ENCODE data around the gene C16orf92.
"Not testable (repeated sequence)": the region's sequence is repeated elsewhere in the genome, so short reads cannot be mapped to it uniquely, and the experiment has no call there.

C16orf92 gene

DNA sequence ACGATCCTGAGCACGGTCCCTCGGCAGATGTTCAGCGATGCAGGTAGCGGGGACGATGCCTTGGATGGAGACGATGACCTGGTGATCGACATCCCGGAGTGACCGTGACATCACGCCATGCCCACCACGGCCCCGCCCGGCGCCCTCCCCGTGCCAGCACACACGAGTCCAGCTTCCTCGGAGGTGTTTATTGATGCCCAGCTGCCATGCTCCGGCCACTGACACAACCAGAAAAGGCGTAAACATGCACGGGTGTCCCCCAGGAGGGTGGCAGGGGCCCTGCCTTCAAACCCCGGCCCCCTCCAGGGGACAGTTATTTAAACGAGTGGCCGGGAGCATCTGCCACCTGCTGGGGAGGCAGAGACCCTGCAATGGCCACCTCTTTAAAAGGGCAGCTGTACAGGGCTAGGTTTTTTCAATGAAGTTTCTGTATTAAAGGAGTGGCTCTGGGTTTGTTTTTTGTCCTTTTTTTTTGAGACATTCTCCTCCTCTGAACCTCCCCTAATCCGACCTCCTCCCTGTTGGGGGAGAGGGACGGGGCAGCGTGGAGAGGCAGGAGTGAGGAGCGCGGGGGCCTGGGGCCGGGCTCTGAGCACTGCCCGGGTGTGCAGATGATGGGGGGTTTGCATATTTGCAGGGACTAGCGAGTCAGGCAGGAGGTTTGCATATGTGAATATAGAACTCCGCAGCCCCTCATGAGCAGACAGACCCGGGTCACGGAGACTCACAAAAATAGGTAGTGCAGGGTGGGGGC is 17.5 kb upstream of the C16orf92 start:
- no peak for DNase-seq

DNA sequence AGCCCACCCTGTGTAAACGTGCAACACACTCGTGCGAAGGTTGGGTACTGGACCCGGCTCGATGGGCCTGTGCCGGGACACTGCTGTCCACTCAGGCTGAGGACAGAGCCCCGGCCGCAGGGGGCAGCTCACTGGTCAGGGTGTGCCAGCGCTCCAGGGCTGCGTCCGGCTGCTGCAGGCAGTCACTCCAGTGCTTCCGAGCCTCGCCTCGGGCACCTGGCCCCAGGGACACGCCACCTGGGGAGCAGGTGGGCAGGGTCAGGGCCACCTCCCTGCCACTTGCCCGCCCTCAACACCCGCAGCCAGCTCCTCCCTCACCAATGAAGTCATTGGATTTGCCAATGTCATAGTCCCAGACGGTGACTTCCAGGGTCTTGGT is 16.9 kb upstream of the C16orf92 start:
- DNase-seq = no peak

DNA sequence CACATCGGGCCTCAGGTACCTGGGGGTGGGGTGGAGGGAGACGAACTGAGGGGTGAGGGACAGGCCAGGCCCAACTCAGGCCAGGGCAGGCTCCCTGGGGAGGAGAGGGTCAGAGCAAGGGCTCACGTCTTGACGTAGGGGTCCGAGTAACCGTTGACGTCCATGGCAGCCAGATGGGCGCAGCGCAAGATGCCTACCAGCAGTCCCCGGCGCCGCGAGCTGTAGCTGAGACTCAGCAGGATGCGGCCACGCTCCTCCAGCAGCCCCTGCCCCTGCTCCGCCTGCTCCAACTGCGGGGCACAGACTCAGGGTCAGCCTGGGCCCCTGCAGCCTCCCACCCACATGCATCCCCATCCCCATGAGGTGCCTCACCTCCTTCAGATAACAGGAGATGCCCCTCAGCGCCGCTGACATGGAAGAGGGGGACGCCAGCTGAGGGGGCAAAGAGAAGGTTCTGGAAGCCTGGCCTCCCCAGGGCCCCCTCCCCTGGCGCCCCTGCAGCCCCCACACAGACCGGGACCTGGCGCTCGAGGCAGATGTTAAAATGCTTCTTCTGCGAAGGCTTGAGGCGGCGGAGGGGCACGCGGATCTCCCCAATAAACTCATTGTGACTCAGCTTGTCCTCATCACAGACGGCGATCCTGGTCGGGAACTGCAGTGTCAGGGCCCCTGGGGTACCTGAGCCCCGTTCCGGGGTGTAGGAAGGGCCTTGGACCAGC is 16.2 kb upstream of the C16orf92 start:
- DNase-seq = no peak

DNA sequence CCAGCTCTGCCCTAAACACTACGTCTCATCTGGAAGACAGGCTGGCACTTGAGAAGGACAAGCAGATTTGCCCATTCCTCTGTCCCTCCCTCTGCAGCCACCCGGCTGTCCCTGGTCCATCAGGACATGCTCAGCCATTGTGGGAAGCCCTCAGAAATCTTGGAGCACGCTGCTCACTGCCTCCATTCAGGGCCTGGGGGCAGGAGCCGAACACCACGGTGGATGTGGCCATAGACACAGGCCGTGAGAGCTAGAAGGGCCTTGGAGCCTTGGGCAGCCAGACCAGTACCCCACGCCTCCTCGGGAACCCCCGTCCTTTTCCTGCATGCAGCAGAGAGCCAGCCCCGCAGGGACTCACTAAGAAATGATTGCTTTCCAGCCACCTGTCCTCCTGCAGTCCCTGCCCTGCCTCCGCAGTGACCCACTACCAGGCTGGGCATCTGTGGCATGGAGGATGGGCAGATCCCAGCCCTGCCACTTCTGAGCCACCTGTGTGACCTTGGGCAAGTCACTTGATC is 15.6 kb upstream of the C16orf92 start:
- no peak for DNase-seq

DNA sequence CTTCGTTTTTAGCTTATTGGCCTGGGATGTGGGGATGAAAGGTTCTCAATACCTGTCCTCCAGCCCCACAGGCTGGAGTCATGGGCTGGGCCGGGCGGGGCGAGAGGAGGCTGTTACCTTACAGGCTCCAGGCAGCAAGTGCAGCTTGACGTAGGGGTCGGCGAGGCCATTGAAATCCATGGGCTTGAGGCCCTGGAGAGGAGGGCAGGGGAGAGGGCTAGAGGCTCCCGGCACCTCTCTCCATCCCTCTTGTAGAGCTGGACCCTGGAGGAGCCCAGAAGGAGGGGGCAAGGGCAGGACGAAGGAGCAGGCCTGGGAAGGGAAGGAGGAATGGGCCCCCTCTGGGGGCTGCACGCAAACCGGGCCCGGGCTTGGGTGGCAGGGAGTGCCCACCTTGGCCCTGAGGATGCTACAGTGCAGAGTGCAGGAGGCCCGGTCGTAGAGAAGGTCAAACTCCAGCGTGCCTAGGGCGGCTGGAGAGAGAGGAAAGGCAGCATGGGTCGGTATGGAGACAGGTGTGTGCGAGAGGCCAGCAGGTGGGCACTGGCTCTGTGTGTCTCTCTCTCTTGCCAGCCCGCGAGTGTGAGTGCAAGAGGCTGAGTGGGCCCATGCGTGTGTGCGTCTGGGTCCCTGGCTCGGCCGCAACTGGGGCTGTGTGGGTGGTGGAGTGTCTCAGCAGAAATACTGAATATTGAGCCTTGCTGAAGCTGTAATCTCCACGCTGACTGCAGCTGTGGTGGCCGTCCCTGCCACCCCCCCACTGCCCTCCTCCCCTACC is 13.7 kb upstream of the C16orf92 start:
- no peak for DNase-seq

DNA sequence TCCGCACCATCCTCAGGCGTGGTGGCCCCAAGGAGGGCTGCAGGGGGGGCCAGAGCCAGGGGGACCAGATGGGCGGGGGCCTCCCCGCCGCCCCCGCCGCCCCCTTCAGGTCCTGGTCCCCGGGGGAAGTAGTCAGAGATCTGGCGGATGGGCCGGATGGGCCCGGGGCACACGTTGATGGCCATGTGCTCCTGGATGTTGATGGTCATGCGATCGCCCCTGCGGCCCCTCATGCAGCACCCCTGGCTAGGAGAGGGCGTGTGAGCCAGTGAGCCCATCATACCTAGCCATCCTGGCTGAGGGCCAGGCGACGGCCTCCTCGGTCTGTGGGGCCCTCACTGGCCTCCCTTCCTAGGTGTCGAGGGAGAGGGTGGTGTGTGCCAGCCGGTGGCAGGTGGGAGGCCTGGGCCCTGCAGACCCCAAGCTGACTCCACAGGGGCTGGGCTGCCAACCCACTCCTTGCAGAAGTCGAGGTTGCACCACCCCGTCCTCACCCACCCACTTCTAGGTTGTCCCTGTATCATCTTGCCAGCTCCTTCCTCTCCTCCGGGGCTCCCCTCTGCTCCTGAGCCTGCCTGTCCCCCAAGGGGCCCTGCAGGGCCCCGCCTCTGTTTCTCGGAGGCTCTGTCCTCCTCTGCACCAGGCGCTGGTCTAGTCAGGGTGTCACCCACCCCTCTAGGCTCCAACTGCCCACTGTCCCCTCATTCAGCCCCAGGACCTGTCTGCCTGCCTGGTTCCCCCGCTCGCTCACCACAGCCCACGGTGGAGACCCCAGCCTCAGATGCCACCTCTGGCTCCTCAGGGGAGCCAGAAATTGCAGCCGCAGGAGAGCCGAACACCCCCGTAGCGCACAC is 12.8 kb upstream of the C16orf92 start:
- no peak for DNase-seq

DNA sequence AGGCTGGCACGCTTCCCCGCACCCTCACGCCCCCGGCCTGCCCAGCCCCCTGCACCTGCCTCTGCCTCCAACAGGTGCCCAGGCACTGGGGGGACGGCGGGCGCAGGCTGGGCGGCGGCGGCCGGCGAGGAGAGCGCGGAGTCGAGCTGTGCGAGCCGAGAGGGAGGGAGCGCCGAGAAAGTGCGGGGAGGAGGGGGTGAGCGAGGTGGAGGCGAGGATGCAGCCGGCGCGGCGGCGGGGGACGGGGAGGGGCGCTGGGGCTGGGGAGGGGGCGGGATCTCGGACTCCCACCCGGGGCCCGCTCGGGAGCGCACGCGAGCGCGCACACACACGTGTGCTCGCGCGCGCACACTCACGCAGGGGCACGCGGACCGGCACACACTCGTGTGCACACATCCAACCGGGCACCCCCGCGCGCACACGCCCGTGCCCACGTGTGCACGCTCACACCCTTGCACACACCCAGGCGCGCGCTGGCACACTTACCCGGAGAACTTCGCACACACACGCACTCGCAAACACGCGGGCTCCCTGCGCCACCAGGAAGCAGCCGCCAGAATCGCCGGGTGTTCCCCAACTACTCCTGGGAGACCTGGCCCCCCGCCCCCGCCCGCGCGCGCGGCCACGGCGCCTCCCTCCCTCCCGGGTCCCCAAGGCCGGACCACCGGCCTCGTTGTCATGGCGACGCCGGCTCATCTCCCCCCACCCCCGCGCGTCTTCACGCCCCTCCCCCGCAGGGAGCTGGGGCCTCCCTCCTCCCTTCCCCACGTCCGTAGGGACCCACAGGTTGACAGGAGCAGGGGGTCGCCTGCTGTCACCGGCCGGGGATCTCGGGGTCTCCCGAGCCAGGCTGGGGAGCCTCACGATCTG is 11.9 kb upstream of the C16orf92 start, which contains the start of gene DOC2A:
TSS of gene DOC2A (minus strand) at position 184 of the 870 bp plus-strand sequence. CDS start 805 bp downstream, outside the sequence.
- no peak for DNase-seq

DNA sequence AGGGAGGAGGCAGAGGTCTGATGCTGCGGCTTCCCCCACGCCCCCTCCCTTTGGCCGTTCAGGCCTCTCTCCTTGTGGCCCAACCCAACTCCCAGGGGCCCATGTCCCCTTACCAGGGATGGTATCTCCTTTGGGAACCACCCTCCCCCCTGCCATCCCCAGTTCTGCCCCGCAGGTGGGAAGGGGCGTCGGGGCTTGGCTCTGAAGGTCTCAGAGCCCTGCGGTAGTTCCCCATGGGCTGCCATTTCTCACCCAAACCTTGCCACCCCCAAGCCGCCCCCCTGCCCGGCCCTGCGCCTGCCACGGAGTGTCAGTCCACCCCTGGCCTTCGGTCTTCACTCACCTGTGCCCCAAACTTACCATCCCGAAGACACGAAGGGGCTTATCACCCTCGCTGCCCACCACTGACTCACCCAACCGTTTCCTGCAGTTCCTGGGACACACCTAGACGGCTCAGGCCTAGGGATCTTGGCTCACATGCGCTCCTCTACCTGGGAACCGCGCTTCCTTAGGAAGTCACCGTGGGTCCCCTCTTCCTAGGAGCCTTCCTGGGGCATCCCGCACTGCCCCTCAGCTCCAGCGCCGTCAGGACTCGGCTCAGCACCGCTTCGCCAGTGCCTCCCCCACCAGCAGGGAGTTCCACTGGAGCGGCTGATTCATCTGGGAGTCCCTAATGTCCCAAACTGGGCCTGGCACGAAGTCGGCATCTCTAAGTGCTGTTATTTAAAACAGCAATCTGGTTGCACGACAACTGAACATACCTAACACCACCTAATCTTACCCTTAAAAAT is 11.1 kb upstream of the C16orf92 start:
- DNase-seq = no peak

DNA sequence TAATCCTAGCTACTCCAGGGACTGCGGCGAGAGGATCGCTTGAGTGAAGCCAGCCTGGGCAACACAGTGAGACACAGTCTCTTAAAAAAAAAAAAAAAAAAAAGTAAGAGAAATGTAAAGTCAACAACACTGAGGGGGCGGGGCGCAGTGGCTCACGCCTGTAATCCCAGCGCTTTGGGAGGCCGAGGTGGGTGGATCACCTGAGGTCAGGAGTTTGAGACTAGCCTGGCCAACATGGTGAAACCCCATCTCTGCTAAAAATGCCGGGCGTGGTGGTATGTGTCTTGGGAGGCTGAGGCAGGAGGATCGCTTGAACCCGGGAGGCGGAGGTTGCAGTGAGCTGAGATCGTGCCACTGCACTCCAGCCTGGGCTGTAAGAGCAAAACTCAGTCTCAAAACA is 10.4 kb upstream of the C16orf92 start:
- not testable (repeated sequence) for DNase-seq

DNA sequence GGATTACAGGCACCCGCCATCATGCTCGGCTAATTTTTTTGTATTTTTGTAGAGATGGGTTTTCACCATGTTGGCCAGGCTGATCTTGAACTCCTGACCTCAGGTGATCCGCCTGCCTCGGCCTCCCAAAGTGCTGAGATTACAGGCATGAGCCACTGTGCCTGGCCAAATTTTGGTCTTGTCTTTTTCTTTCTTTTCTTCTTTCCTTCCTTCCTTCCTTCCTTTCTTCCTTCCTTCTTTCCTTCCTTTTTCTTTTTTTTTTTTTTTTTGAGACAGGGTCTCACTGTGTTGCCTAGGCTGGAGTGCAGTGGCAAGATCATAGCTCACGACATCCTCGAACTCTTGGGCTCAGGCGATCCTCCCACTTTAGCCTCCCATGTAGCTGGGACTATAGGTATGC is 7.5 kb upstream of the C16orf92 start:
- not testable (repeated sequence) for DNase-seq

DNA sequence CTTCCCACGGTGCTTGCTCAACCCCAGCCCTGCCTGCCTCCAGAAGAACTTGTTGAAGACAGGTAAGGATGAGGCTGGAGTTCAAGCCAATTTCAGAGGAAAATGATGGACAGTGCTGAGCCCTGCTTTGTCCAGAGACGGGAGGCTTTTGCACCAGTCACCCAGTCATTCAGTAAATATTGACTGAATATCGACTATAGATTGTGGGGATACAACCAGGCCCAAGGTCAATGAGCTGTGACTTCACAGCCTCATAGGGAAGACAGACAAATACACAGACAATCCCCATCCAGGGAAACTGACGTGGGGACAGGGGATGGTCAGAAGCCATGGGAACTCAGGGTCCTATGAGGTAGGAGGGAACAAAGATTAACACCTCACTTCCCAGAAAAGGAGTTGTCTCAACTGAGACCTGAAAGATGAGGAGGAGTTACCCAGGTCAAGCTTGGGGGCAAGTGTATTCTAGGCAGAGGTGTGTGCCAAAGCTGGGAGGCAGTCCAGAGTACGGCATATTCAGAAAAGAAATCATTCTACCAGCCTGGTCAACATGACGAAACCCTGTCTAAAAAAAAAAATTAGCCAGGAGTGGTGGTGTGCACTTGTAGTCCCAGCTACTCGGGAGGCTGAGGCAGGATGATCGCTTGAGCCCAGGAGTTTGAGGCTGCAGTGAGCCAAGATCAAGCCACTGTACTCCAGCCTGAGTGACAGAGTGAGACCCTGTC is 6.3 kb upstream of the C16orf92 start:
- DNase-seq = no peak

DNA sequence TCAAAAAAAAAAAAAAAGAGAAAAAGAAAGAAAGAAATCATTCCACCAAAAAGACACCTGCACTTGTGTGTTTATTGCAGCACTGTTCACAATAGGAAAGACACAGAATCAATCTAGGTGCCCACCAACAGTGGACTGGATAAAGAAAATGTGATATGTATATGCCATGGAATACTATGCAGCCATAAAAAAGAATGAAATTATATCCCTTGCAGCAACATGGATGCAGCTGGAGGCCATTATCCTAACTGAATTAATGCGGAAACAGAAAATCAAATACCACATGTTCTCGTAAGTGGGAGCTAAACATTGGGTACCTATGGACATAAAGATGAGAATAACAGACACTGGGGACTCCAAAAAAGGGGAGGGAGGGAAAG is 5.7 kb upstream of the C16orf92 start:
- DNase-seq = no peak

DNA sequence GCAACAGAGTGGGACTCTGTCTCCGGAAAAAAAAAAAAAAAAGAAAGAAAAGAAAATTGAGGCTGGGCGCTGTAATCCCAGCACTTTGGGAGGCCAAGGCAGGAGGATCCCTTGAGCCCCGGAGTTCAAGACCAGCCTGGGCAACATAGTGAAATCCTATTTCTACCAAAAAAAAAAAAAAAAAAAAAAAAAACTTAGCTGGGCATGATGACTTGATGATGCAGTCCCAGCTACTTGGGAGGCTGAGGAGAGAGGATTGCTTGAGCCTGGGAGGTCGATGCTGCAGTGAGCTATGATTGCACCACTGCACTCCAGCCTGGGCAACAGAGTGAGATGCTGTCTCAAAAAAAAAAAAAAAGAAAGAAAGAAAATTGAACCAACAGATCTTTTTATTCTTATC is 5.1 kb upstream of the C16orf92 start:
- DNase-seq = not testable (repeated sequence)

DNA sequence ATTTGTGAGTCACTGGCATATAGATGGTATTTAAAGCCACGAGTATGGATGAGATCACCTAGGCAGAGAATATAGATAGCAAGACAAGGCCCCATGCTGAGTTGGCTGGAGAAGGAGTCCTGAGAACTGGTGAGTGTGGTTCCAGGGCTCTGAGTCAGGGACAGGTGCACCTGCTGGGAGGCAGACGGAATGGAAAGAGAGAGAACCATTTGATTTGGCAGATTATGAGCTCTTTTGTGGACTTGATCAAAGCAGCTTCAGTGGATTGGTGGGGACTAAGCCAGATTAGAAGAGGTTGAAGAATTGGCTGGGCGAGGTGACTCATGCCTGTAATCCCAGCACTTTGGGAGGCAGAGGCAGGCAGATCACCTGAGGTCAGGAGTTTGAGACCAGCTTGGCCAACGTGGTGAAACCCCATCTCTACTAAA is 4.3 kb upstream of the C16orf92 start:
- no peak for DNase-seq

DNA sequence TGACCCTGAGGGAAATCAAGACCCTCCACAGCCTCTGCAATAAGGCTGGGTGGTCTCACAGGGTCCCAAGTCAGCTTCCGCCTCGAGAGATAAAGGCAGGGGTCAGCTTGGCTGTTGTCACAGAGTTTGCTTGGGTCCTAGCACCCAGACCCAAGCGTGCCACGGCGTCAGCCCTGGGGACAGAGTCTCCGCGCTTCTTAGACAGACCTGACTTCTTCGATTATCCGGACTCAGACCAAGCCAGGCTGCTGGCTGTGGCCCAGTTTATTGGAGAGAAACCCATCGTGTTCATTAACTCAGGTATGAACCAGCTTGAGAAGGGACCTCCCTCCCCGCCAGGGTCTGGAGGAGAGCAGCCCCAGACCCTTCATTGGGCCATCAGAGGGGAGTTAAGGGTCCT is 588 bp downstream of the C16orf92 start:
- DNase-seq = no peak

DNA sequence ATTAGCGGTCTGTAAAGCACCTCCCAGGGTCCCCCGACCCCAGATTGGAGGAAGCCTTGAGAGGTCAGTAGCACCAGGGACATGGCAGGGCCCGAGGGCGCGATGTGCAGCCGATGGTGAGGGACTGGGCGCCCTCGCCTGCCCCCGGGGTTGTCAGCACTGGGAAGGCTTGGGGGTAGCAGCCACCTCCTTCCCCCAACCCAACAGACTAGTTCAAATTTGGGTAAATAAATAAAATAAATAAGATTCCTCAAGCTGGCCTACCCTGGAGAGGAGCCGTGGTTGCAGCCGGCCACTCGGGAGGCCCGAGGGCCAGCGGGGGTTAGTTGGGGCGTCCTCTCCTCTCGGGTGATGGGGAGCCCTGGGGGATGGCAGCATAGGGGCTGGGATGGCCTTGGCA is 1.5 kb downstream of the C16orf92 start:
- no peak for DNase-seq

DNA sequence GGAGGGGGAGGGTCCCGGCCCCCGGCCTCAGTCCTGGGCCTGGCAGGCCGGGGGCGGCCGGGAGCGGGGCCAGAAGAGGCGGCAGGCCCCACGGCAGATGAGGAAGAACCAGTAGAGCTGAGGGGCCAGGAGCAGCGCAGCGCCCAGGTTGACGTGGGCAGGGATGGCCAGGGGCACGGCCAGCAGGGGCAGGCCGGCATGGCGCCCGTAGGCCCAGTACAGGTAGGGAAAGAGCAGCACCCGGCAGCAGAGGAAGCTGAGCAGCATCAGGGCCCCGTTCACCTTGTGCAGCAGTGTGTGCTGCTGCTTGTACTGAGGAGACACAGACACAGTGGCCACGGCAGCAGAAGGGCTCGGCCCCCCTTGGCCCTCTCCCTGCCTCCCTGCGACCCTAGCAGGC is 2.2 kb downstream of the C16orf92 start:
- DNase-seq = no peak

DNA sequence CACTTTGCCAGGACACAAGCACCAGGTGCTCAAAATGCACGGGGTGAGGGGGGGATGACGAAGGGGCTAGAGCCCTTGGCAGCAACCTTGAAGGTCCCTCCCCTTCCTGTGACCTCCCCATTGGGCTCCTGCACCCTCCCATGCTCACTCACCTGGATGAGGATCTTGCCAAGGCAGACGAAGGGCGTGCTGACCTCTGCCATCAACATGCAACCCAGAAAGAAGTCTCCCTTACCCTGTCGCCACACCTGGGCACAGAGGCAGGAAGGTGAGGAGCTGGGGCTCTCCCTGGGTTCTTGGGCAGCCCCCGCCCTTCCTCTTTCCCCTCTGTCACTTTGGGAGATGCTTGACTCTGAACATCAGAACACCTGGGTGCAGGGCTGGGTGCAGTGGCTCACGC is 2.6 kb downstream of the C16orf92 start:
- no peak for DNase-seq

DNA sequence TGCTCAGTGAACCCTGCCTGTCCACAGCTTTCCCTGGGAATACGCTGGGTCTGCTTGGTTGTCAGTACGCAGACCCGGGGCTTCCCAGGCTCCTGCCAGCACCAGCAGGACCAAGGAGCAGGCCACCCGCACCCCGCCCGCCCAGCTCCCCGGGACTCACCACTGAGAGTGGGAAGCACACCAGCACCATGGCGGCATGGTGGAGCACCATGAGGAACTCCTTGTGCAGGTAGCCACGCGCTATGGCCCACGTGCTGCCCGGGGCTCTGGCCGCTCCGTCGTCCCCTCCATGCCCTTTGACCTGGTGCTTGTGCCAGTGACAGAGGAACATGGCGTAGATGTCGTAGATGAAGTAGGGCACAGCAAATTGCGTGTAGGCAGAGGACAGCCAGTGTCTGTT is 3.5 kb downstream of the C16orf92 start:
- no peak for DNase-seq
